OCI-LY3 (cell line): ENCODE data around the gene CIAO3.
"Not testable (repeated sequence)": the region's sequence is repeated elsewhere in the genome, so short reads cannot be mapped to it uniquely, and the experiment has no call there.

Experiments
- H2AFZ ChIP-seq: fragments of 200-600, 300-600 bp; shearing (Covaris generic); 2 replicates; pipeline ENCODE4 v1.6.0; 2014; ENCODE audit warnings: antibody characterized with exemption, low read depth, low read length
- H3K27ac ChIP-seq: fragments of 200-600, 300-600 bp; sonication (generic); 2 replicates; pipeline ENCODE4 v1.5.1; 2014; ENCODE audit warnings: mild to moderate bottlenecking, low read length, moderate library complexity, mixed read lengths
- H3K27me3 ChIP-seq: fragments of 200-600, 300-600 bp; sonication (generic); 2 replicates; pipeline ENCODE4 v1.6.1; 2014; ENCODE audit warnings: low read depth, low read length, mixed read lengths
- H3K36me3 ChIP-seq: fragments of 200-600, 300-600 bp; sonication (generic); replicated peaks from 2 replicates; pipeline ENCODE3; 2014; ENCODE audit warnings: low read depth, low read length, mixed read lengths
- H3K4me1 ChIP-seq: fragments of 300-600, 200-600 bp; sonication (generic); 2 replicates; pipeline ENCODE4 v1.6.1; 2014; ENCODE audit warnings: low read length, mixed read lengths
- H3K4me2 ChIP-seq: fragments of 200-600, 300-600 bp; sonication (generic); 2 replicates; pipeline ENCODE4 v1.6.1; 2014; ENCODE audit warnings: low read length, mixed read lengths
- H3K4me3 ChIP-seq: fragments of 300-600, 200-600 bp; sonication (generic); 2 replicates; pipeline ENCODE4 v1.5.1; 2014; ENCODE audit warnings: antibody characterized with exemption, mild to moderate bottlenecking, low read length, moderate library complexity
- H3K79me2 ChIP-seq: fragments of 300-600, 200-600 bp; shearing (Covaris generic); 2 replicates; pipeline ENCODE4 v1.6.1; 2014; ENCODE audit warnings: mild to moderate bottlenecking, low read length, mixed read lengths
- H3K9ac ChIP-seq: fragments of 300-600, 200-600 bp; shearing (Covaris generic); 2 replicates; pipeline ENCODE4 v1.6.0; 2014; ENCODE audit warnings: mild to moderate bottlenecking, low read length, moderate library complexity
- H3K9me3 ChIP-seq: fragments of 200-600, 300-600 bp; shearing (Covaris generic); 2 replicates; pipeline ENCODE4 v1.6.1; 2014; ENCODE audit warnings: low read length, mixed read lengths; ENCODE audit not compliant: insufficient read depth
- H4K20me1 ChIP-seq: fragments of 200-600, 300-600 bp; sonication (generic); 2 replicates; pipeline ENCODE4 v1.6.1; 2016; ENCODE audit warnings: low read length, mixed read lengths; ENCODE audit not compliant: insufficient read depth
- CTCF ChIP-seq: fragments of 200-600, 300-600 bp; sonication (generic); IDR thresholded peaks from 2 replicates; pipeline ENCODE4 v1.5.1; 2014; ENCODE audit warnings: antibody characterized with exemption, low read length, low read depth
- EZH2phosphoT487 ChIP-seq: fragments of 200-600 bp; shearing (Covaris generic); IDR thresholded peaks from 2 replicates; pipeline ENCODE4 v1.6.1; 2018; ENCODE audit warnings: antibody characterized with exemption, mixed run types, low read depth

CIAO3 gene

GRCh38 chr16:712740-713250 lies 28.0 kb downstream of the CIAO3 start:
- not testable (repeated sequence) for H4K20me1 ChIP-seq, H3K9ac ChIP-seq, H3K27ac ChIP-seq, H3K79me2 ChIP-seq, H3K4me1 ChIP-seq, H3K36me3 ChIP-seq, H2AFZ ChIP-seq, H3K4me3 ChIP-seq, H3K9me3 ChIP-seq, H3K4me2 ChIP-seq
- peak; percentile 23 for TF ChIP-seq CTCF
- H3K27me3 ChIP-seq = peaks cover 18% of the 10 kb centered on the region

GRCh38 chr16:711548-712320 lies 29.1 kb downstream of the CIAO3 start:
- H2AFZ ChIP-seq = no peak overlapping the region
- no peaks in the 10 kb centered on the region for H3K79me2 ChIP-seq
- peak; percentile 79 for TF ChIP-seq CTCF
- no peak for TF ChIP-seq EZH2phosphoT487
- H3K27me3 ChIP-seq = peaks cover 18% of the 10 kb centered on the region
- no peak overlapping the region for H3K27ac ChIP-seq
- H3K9ac ChIP-seq = no peak overlapping the region
- H3K4me2 ChIP-seq = 0 out of 2 replicates have a peak overlapping the region, but pooled peaks have one; percentile 3
- H3K4me1 ChIP-seq = no peaks in the 10 kb centered on the region; the same call in 1 of the 2 replicates
- H3K9me3 ChIP-seq = no peaks in the 10 kb centered on the region
- H3K36me3 ChIP-seq = no peaks in the 10 kb centered on the region
- H3K4me3 ChIP-seq = no peak overlapping the region
- H4K20me1 ChIP-seq = no peaks in the 10 kb centered on the region

GRCh38 chr16:711084-711483 lies 29.7 kb downstream of the CIAO3 start:
- no peak overlapping the region for H3K9ac ChIP-seq

More at GRCh38 chr16:711084-711483, 29.7 kb downstream of the CIAO3 start:
- no peak for TF ChIP-seq EZH2phosphoT487
- TF ChIP-seq CTCF = no peak
- Histone ChIP-seq H3K9me3 (no peaks in the 10 kb centered on the region), H2AFZ (no peak overlapping the region), H3K27ac (no peak overlapping the region), H3K4me3 (no peak overlapping the region), H3K4me1 (no peaks in the 10 kb centered on the region; the same call in 1 of the 2 replicates), H4K20me1 (no peaks in the 10 kb centered on the region), H3K27me3 (peaks cover 18% of the 10 kb centered on the region), H3K79me2 (no peaks in the 10 kb centered on the region), H3K4me2 (no peak overlapping the region), H3K36me3 (no peaks in the 10 kb centered on the region)
